ENCODE data around the gene ZNF550.

ZNF550 gene

DNA sequence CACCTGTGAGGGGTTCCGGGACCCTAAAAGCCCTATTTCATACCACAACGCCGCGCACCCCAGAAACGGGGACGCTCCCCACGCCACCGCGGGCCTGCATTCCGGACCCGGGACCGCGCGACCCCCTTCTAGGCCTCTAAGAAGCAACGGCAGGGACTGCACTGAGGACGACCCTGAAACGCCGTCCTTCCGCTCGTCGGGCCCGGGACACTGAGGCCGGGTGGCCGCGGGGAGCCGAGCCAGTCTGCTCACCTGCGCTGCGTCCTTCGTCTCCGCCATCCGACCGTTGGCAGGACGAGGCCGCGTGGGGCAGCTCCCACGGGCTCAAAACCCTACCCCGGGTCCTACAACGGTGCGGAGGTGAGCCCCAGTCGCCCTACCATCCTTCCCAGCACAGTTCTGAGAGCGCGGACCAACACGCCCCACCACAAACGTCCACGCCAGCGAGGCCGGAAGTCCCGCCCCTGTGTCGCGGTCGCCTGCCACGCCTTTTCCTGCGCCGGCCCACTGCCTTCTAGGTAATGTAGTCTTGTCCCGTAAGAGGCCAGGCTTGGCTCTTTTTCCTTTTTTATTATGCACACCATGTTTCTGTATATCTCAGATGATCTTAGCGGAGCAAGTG is at the start of gene ZNF550:
TSS of gene ZNF550 (minus strand) at position 460 of the 622 bp plus-strand sequence. CDS start at position 279, 181 bp downstream.
- peak; percentile 88 for DNase-seq

DNA sequence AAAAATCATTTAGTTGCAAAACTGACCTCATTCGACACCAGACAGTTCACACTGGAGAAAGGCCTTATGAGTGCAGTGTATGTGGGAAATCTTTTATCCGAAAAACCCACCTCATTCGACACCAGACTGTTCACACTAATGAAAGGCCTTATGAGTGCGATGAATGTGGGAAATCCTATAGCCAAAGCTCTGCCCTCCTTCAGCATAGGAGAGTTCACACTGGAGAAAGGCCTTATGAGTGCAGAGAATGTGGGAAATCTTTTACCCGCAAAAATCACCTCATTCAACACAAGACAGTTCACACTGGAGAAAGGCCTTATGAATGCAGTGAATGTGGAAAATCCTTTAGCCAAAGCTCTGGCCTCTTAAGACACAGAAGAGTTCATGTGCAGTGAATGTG is 47.3 kb upstream of the ZNF550 start:
- no peak for DNase-seq

- DNase-seq, result peak; percentile 93
Observed at GRCh38 chr19:57599761-57600383, 40.2 kb upstream of the ZNF550 start, which contains the start of gene ZNF530. Gene ZNF530 (plus strand): TSS chr19:57599885. CDS start chr19:57604346, 4,461 bp downstream.

GRCh38 chr19:57599377-57599760 is 39.7 kb upstream of the ZNF550 start:
- DNase-seq, result no peak

- peak; percentile 85 for DNase-seq
Observed at GRCh38 chr19:57587529-57587928, 27.9 kb upstream of the ZNF550 start.

GRCh38 chr19:57583521-57584416 is 24.1 kb upstream of the ZNF550 start, which contains the start of gene ZIK1:
Gene ZIK1 (plus strand): TSS chr19:57584145. CDS start chr19:57584357, 212 bp downstream.
- DNase-seq, result peak; percentile 93

GRCh38 chr19:57583104-57583520 is 23.4 kb upstream of the ZNF550 start:
- DNase-seq, result no peak

GRCh38 chr19:57578487-57579205 is 19.0 kb upstream of the ZNF550 start, which contains the start of gene ZNF416:
Gene ZNF416 (minus strand): TSS chr19:57578911. CDS start chr19:57578704, 207 bp downstream.
- DNase-seq, result peak; percentile 99

- DNase-seq, result no peak
Observed at GRCh38 chr19:57576661-57577060, 17.0 kb upstream of the ZNF550 start.

DNA sequence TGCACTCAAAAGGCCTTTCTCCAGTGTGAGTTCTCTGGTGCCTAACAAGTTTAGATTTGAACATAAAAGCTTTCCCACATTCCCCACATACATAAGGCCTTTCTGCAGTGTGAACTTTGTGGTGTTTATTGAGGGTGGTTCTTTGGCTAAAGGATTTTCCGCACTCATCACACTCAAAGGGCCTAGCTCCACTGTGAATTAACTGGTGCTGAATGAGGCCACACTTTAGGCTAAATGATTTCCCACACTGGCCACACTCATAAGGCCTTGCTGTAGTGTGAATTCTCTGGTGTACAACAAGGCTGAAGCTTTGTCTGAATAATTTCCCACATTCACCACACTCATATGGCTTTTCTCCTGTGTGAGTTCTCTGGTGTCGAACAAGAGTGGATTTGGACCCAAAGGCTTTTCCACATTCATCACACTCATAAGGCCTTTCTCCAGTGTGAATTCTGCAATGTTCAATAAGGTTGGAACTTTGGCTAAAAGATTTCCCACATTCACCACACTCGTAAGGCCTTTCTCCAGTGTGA is 12.8 kb upstream of the ZNF550 start:
- DNase-seq, result no peak

DNA sequence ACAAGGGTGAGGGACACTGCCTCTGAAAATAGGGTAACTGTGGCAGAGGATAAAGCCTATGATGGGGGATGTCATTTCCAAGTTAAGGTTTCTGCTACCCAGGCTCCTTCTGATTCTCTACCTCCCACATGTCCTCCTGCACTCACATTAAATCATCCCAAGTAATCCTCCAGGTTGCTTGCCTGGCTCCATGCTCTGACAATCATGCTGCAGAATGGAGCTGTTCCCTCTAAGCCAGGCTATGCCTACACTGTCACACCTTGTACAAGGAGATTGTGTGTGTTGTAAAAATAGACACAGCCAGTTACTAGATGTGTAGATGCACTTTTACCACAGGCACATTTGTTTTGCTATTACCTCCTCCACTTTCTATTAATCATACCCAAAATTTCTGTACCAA is 11.0 kb upstream of the ZNF550 start:
- no peak for DNase-seq

GRCh38 chr19:57566396-57567265 is 7.0 kb upstream of the ZNF550 start:
- no peak for DNase-seq

GRCh38 chr19:57563547-57563946 is 3.9 kb upstream of the ZNF550 start:
- DNase-seq, result no peak

GRCh38 chr19:57560049-57560491 is 407 bp upstream of the ZNF550 start:
- peak; percentile 94 for DNase-seq

- DNase-seq, result peak; percentile 48
Observed at GRCh38 chr19:57559008-57559403, 657 bp downstream of the ZNF550 start.

DNA sequence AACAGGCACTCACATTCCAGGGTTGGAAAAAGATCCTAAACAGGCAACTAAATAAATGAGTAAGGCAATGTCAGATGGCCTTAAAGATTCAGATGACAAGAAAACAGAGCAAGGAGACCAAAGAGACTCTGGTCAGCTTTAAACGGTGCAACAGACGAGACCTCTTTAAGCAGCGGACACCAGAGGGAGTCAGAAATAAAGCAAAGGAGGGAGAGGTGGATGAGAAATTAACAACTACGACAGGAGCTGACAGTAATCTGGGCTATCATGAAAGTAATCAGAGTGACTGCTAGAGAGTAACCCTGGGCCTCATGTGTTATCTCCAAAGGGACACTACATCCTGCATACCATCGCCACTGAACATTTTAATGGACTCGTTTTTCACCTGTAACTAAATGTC is 1.1 kb downstream of the ZNF550 start:
- DNase-seq, result peak; percentile 31

DNA sequence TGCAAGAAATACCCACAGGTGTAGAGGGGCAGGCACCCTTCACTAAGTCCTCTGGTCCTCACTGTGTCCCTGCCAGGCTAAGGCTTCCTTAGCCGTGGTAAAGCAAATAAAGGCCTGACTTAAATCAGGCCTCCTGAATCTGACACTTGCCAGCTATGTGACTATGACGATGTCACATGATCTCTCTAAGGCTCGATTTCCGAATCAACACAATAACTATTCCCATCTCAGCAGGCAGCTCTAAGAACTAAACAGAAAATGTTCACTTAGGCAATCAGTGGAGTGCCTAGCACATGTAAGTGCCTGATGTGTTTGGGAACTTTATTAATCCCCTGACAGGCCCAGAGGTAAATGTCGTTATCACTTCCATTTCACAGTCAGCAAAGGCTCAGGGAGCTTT is 2.0 kb downstream of the ZNF550 start:
- no peak for DNase-seq

- no peak for DNase-seq
Observed at GRCh38 chr19:57552432-57552831, 7.2 kb downstream of the ZNF550 start.

- DNase-seq, result no peak
Observed at GRCh38 chr19:57546513-57546912, 13.2 kb downstream of the ZNF550 start.

- DNase-seq, result no peak
Observed at GRCh38 chr19:57537953-57538547, 21.6 kb downstream of the ZNF550 start.

Measured in EL (cell line).